HepG2 (cell line): ENCODE measurements around the gene OR6F1. TPM values are rescaled to one million over a fixed set of nuclear protein-coding genes. Genes with fewer than 3 reads are reported as not detected.
"Not testable (repeated sequence)": the region's sequence is repeated elsewhere in the genome, so short reads cannot be mapped to it uniquely, and the experiment has no call there.

Source experiments
- ATAC-seq: fragments of 200-7000 bp; cut with Tn5 transposase; 3 replicates; pipeline ENCODE4 v1.9.1; 2020; ENCODE audit warnings: mild to moderate bottlenecking, moderate library complexity
- BruUV-seq: library from RNA; stranded (reverse); fragments of 400-500 nt; replicated peaks from 2 replicates; lab custom pipeline; 2021; lab: Mats Ljungman, UMichigan
- CTCF ChIA-PET: fragments of 300-600 bp; formaldehyde crosslinking; extraction: SDS; loops from one replicate; lab custom pipeline; 2021; ENCODE audit warnings: low total read pairs, inconsistent platforms, low intra/inter-chr PET ratio; lab: Yijun Ruan, JAX
- POLR2A ChIA-PET: fragments of 350-600 bp; sonication (Branson Sonifier 250); formaldehyde crosslinking; loops from one replicate; lab custom pipeline; 2020; ENCODE audit warnings: antibody characterized with exemption, inconsistent platforms; lab: Yijun Ruan, JAX
- DNase-seq: peaks from one replicate; pipeline ENCODE4 v3.0.0-alpha.2; 2015; ENCODE audit warnings: low spot score
- FAIRE-seq: peaks from 3 replicates; lab custom pipeline; 2011; peaks lifted over from hg19 to GRCh38; lab: Jason Lieb, UNC
- H2AFZ ChIP-seq: one replicate; pipeline ENCODE4 v1.6.1; 2011; ENCODE audit warnings: low read length, inconsistent platforms
- H3K27ac ChIP-seq: fragments of 300-600 bp; 3 replicates; pipeline ENCODE4 v1.8.0; 2011; ENCODE audit warnings: mixed run types, mild to moderate bottlenecking, mixed read lengths, low read length, inconsistent platforms; ENCODE audit not compliant: insufficient read depth; ENCODE audit errors: extremely low read length
- H3K27me3 ChIP-seq, 2 experiments: fragments of 200-600 bp in 1 of 2; 2 replicates in 1 of 2; 3 replicates in 1 of 2; pipeline versions ENCODE4 v1.6.0 to v1.8.0; 2011; ENCODE audit warnings: low read length in 2 of 2, mild to moderate bottlenecking in 2 of 2, moderate library complexity in 2 of 2, inconsistent platforms in 1 of 2; ENCODE audit not compliant: insufficient read depth in 2 of 2, control insufficient read depth in 1 of 2
- H3K36me3 ChIP-seq, 2 experiments: fragments of 200-600 bp in 1 of 2; replicated peaks in 1 of 2; 2 replicates in 1 of 2; 3 replicates in 1 of 2; pipeline versions ENCODE4 v1.5.1 to v1.8.0; 2011; ENCODE audit warnings: low read length in 2 of 2, inconsistent platforms in 1 of 2; ENCODE audit not compliant: insufficient read depth in 2 of 2, control insufficient read depth in 1 of 2
- H3K4me1 ChIP-seq: 2 replicates; pipeline ENCODE4 v1.5.1; 2012; ENCODE audit warnings: low read length, inconsistent platforms; ENCODE audit not compliant: insufficient read depth
- H3K4me2 ChIP-seq: 2 replicates; pipeline ENCODE4 v1.6.0; 2011; ENCODE audit warnings: low read depth, low read length, inconsistent platforms
- H3K4me3 ChIP-seq, 3 experiments: fragments of 200-600 bp in 1 of 3; sonication (generic), shearing (Covaris generic) in 1 of 3; replicated peaks in 1 of 3; 2 replicates each; pipeline ENCODE4 v1.5.1; 2011 to 2016; ENCODE audit warnings: low read length in 3 of 3, inconsistent platforms in 2 of 3, low read depth in 2 of 3, mild to moderate bottlenecking in 2 of 3, control low read depth in 1 of 3, mixed read lengths in 1 of 3; ENCODE audit not compliant: insufficient read depth in 1 of 3
- H3K79me2 ChIP-seq: one replicate; pipeline ENCODE4 v1.6.1; 2011; ENCODE audit warnings: low read length, inconsistent platforms; ENCODE audit not compliant: insufficient read depth
- H3K9ac ChIP-seq: 2 replicates; pipeline ENCODE4 v1.6.0; 2011; ENCODE audit warnings: mild to moderate bottlenecking, low read depth, low read length, inconsistent platforms; ENCODE audit not compliant: insufficient read depth
- H3K9me3 ChIP-seq: 2 replicates; pipeline ENCODE4 v1.5.1; 2012; ENCODE audit warnings: mild to moderate bottlenecking, low read length
- H4K20me1 ChIP-seq: 2 replicates; pipeline ENCODE4 v1.6.0; 2011; ENCODE audit warnings: inconsistent platforms, mild to moderate bottlenecking, low read length, moderate library complexity; ENCODE audit not compliant: insufficient read depth
- KDM5A ChIP-seq: fragments of 200-600 bp; sonication (generic); IDR thresholded peaks from 2 replicates; pipeline ENCODE4 v1.7.0; 2018; ENCODE audit warnings: antibody characterized with exemption, mild to moderate bottlenecking, low read length, borderline replicate concordance
- KLF12 ChIP-seq: sonication (generic); formaldehyde crosslinking; IDR thresholded peaks from 2 replicates; pipeline ENCODE4 v1.4.0; 2020; ENCODE audit warnings: missing genetic modification reagents, borderline replicate concordance
- MATR3 ChIP-seq: sonication (generic); formaldehyde crosslinking; IDR thresholded peaks from 2 replicates; pipeline ENCODE4 v1.4.0; 2020; ENCODE audit warnings: missing genetic modification reagents
- NR1H2 ChIP-seq: sonication (generic); formaldehyde crosslinking; IDR thresholded peaks from 2 replicates; pipeline ENCODE4 v1.8.1; 2022; ENCODE audit warnings: low read depth, missing genetic modification reagents, borderline replicate concordance
- PAX8 ChIP-seq: sonication (generic); formaldehyde crosslinking; IDR thresholded peaks from 2 replicates; pipeline ENCODE4 v1.8.0; 2022; ENCODE audit warnings: mild to moderate bottlenecking, missing genetic modification reagents, borderline replicate concordance
- THAP11 ChIP-seq: IDR thresholded peaks from 2 replicates; pipeline ENCODE4 v1.6.1; 2016; ENCODE audit warnings: missing biosample characterization, missing genetic modification reagents
- ZKSCAN1 ChIP-seq: fragments of 150-350 bp; IDR thresholded peaks from 2 replicates; pipeline ENCODE4 v1.6.1; 2014; ENCODE audit warnings: low read length
- ZNF12 ChIP-seq: sonication (generic); formaldehyde crosslinking; IDR thresholded peaks from 2 replicates; pipeline ENCODE4 v1.5.0; 2020; ENCODE audit warnings: missing genetic modification reagents
- ZNF510 ChIP-seq: sonication (generic); formaldehyde crosslinking; IDR thresholded peaks from 2 replicates; pipeline ENCODE4 v1.4.0; 2020; ENCODE audit warnings: low read depth, mild to moderate bottlenecking, missing genetic modification reagents
- WGBS: methylation state at CpG from one replicate; pipeline ENCODE4 v1.1.6; 2017; ENCODE audit warnings: low lambda C conversion rate; 5-methylcytosine and 5-hydroxymethylcytosine counted together
- in situ Hi-C: cut with HindIII; loops from 2 replicates; pipeline ENCODE4 v1.10.0; 2017; ENCODE audit warnings: low pct_unique_long_range_greater_than_20kb; ENCODE audit not compliant: extremely low pct_ligation_motif_present
- intact Hi-C: fragments of 100-400 bp; cut with micrococcal nuclease; formaldehyde crosslinking; loops from one replicate; pipeline ENCODE4 v1.10.0; 2022; ENCODE audit not compliant: unreplicated experiment
- polyA plus RNA-seq, 8 experiments: library from polyadenylated mRNA; depleted of rRNA in 3 of 8; stranded (reverse) in 7 of 8; unstranded in 1 of 8; fragments of >200 nt; fragmentation: Illumina TruSeq in 4 of 8; extraction: Trizol in 4 of 8; gene quantifications; 2 replicates each; pipeline versions ENCODE4 v1.2.1 to v1.2.3, GENCODE V29; 2011 to 2016; ENCODE audit warnings: low read depth in 4 of 8, missing spikeins in 1 of 8, mixed read lengths in 1 of 8; ENCODE audit not compliant: insufficient read depth in 1 of 8
- total RNA-seq, 5 experiments: library from RNA; depleted of rRNA; stranded (reverse); fragments of >200 nt; fragmentation: Illumina TruSeq; extraction: Trizol; gene quantifications; 2 replicates each; pipeline ENCODE4 v1.2.3, GENCODE V29; 2016; ENCODE audit warnings: low read depth in 1 of 5
- TF ChIP-seq, protein P1 (sequence below), 2 experiments: sonication (generic) in 1 of 2; formaldehyde crosslinking in 1 of 2; IDR thresholded peaks; 2 replicates each; pipeline versions ENCODE4 v1.4.0 to v1.6.1; 2016 to 2020; ENCODE audit warnings: borderline replicate concordance in 1 of 2, low read depth in 1 of 2, mild to moderate bottlenecking in 1 of 2, missing genetic modification reagents in 1 of 2

Gene OR6F1
- total and polyA plus RNA-seq, 2 of the 13 experiments (the other 11 are each of a cell fraction or from before 2014, with no cell fraction given) = not detected

GRCh38 chr1:247747616-247748015, 31.2 kb upstream of the OR6F1 start (continued):
- TF ChIP-seq ZNF510 = no peak
- TF ChIP-seq ZKSCAN1 = no peak
- TF ChIP-seq THAP11 (CRISPR knock-in tag) = no peak
- TF ChIP-seq PAX8 (CRISPR knock-in tag) = no peak
- no peak for TF ChIP-seq KLF12 (CRISPR knock-in tag)

DNA sequence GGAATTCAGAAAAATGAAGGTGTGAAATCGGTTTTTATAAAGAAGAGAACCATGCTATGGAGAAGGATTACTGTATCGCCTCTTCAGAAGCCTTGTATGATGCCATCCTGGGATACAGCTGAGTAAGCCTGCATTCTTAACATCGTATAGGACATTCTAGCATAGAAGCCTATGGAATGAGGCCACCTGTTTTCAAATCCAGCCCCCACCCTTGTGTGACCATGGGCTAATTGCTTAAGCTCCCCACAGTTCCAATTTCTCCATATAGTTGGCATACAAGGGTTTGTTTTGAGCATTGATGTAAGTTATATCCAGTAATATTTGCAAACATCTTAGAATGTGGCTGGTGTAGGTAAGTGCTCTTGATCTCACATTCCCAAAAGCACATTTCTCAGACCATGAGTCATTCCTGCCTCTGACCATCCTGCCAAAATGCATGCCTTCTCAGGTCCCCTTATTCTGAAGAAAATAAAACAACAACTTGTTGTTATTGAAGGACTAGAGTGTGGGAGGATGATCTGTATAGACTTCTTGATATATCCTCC, 30.0 kb upstream of the OR6F1 start:
- ChIA-PET CTCF (no interaction called here), POLR2A (no interaction called here)
- H3K9me3 ChIP-seq = peaks cover 86% of the 10 kb centered on the region
- no peak overlapping the region for H3K4me3 ChIP-seq
- H4K20me1 ChIP-seq = no peaks in the 10 kb centered on the region
- no TSS peak for BruUV-seq
- H3K4me2 ChIP-seq = no peak overlapping the region
- ATAC-seq (no peak), DNase-seq (no peak), FAIRE-seq (no peak)
- H3K36me3 ChIP-seq = no peaks in the 10 kb centered on the region
- WGBS = 20% methylated on average over 3 of the region's 3 CpGs
- H3K27ac ChIP-seq = no peak overlapping the region
- no peaks in the 10 kb centered on the region for H3K27me3 ChIP-seq
- H2AFZ ChIP-seq = no peak overlapping the region
- in situ Hi-C loops = no loop called here
- H3K4me1 ChIP-seq = no peaks in the 10 kb centered on the region
- no peaks in the 10 kb centered on the region for H3K79me2 ChIP-seq
- H3K9ac ChIP-seq = no peak overlapping the region
- intact Hi-C loops = no loop called here
- TF ChIP-seq KDM5A (no peak), MATR3 (CRISPR knock-in tag) (no peak), NR1H2 (CRISPR knock-in tag) (no peak), ZNF12 (no peak)
- TF ChIP-seq, protein P1, sequence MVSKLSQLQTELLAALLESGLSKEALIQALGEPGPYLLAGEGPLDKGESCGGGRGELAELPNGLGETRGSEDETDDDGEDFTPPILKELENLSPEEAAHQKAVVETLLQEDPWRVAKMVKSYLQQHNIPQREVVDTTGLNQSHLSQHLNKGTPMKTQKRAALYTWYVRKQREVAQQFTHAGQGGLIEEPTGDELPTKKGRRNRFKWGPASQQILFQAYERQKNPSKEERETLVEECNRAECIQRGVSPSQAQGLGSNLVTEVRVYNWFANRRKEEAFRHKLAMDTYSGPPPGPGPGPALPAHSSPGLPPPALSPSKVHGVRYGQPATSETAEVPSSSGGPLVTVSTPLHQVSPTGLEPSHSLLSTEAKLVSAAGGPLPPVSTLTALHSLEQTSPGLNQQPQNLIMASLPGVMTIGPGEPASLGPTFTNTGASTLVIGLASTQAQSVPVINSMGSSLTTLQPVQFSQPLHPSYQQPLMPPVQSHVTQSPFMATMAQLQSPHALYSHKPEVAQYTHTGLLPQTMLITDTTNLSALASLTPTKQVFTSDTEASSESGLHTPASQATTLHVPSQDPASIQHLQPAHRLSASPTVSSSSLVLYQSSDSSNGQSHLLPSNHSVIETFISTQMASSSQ (IDR thresholded peaks at IDR 0.05; ENCODE audit: low read depth) = no peak
- TF ChIP-seq, protein P1 (CRISPR knock-in tag; IDR thresholded peaks at IDR 0.05; ENCODE audit: borderline replicate concordance) = no peak
- TF ChIP-seq, all 625 proteins: peak for 0

DNA sequence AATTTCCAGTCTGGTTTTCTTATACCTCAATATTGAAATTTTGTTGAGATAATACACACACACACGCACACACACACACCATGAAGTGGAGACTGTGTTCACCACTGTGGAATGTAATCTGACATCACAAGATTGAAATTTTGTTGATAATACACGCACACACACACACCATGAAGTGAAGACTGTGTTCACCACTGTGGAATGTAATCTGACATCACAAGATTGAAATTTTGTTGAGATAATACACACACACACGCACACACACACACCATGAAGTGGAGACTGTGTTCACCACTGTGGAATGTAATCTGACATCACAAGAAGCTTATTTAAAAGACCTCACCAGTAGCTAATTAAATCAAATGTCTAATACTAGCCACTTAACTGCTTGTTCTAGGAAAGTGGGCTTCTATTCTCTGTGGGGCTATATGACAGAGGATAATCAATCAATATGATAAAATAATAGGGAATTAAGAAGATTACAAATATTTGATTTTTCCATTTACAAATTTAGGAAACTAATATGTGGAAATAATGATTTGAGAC, 25.8 kb upstream of the OR6F1 start:
- CTCF ChIA-PET, H3K4me2 ChIP-seq, ATAC-seq: not testable (repeated sequence)

More for the DNA sequence above, 25.8 kb upstream of the OR6F1 start:
- BruUV-seq, H2AFZ ChIP-seq, H4K20me1 ChIP-seq, POLR2A ChIA-PET, H3K36me3 ChIP-seq, DNase-seq, H3K4me3 ChIP-seq, intact Hi-C loops, H3K27me3 ChIP-seq, H3K9ac ChIP-seq, in situ Hi-C loops, H3K27ac ChIP-seq, H3K4me1 ChIP-seq, H3K79me2 ChIP-seq, FAIRE-seq: not testable (repeated sequence)
- 2% methylated on average over 3 of the region's 3 CpGs for WGBS
- peaks cover 92% of the 10 kb centered on the region for H3K9me3 ChIP-seq
